T-helper 1 cell treated with Interleukin-12 subunit alpha and Interleukin-12 subunit beta and Interleukin-4 antibody, amounts not matched to agents 30 μg/mL and 1 μg/mL, for 36 hours (primary cell): ENCODE data around the gene CLASP1.
"Not testable (repeated sequence)": the region's sequence is repeated elsewhere in the genome, so short reads cannot be mapped to it uniquely, and the experiment has no call there.

Experiments used
- H3K27ac Mint-ChIP-seq: one replicate; pipeline ENCODE4 v1.8.0; 2021; ENCODE audit warnings: mild to moderate bottlenecking, mixed read lengths
- H3K27me3 Mint-ChIP-seq: one replicate; pipeline ENCODE4 v1.8.0; 2021; ENCODE audit warnings: low read depth, mixed read lengths
- H3K36me3 Mint-ChIP-seq: one replicate; pipeline ENCODE4 v1.8.0; 2021; ENCODE audit warnings: low read depth, mixed read lengths
- H3K4me1 Mint-ChIP-seq: one replicate; pipeline ENCODE4 v1.8.0; 2021; ENCODE audit warnings: low read depth, mixed read lengths
- H3K4me3 Mint-ChIP-seq: one replicate; pipeline ENCODE4 v1.8.0; 2021; ENCODE audit warnings: mild to moderate bottlenecking, moderate library complexity, mixed read lengths
- H3K9me3 Mint-ChIP-seq: one replicate; pipeline ENCODE4 v1.8.0; 2021; ENCODE audit warnings: mixed read lengths

The CLASP1 gene

DNA sequence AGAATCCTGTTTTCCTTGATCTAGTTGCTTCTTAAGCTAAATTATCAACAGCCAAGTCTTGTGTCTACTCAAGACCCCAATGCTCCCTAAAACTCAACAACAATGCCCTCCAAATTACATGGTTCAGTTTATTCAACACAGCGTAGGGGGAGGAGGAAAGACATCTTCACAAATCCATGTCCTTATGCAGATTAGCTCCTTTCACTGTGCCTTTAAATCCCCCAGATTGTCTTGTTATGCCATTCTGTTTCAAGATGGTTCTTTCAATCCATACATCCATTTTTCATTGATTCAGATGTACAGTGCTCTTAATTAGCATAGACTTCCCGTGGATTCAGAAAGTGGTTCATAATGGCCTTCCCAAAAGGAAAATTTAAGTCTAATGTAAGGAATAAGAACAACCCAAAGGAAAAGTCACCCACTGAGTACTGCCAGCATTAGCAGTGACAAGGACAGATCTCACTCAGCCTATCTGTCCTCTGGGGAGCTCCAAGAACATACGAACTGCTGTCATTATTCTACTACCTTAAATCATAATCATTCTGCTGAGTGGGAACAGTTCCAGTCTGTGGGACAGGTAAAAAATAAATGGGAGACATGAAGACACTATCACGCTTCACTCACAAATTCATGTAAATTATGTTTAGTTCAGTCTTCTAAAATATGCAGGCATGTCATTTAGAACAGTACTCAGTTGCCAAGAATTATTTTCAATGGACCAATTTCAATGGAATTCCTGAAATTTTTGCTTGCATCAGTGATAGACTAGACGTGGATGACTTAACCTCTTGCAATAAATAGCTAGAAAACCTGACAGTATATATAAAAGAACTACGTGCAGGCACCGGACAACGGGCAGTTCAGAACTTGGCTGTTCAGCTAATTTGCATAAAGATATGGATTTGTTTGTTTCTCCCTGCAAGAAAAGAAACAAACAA, 177.5 kb downstream of the CLASP1 start:
- H3K27ac Mint-ChIP-seq: peak overlapping the region; percentile 32
- H3K4me3 Mint-ChIP-seq: peak overlapping the region; percentile 5
- no peaks in the 10 kb centered on the region for H3K27me3 Mint-ChIP-seq
- H3K9me3 Mint-ChIP-seq: no peaks in the 10 kb centered on the region
- H3K4me1 Mint-ChIP-seq: peaks cover 26% of the 10 kb centered on the region
- H3K36me3 Mint-ChIP-seq: peaks cover 40% of the 10 kb centered on the region

DNA sequence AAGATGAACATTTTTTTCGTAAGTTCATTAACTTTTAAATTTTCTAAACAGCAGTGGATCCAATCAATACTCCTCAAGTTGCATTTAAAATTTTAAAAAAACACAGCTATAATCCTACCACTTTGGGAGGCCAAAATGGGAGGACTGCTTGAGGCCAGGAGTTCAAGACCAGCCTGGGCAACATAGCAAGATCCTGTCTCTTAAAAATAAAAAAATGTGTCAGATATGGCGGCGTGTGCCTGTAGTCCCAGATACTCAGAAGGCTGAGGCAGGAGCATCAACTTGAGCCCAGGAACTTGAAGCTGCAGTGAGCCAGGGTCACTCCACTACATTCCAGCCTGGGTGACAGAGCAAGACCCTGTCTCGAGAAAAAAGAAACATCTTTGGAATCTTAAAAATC, 178.3 kb downstream of the CLASP1 start:
- no peak overlapping the region for H3K4me3 Mint-ChIP-seq
- H3K27me3 Mint-ChIP-seq: no peaks in the 10 kb centered on the region
- H3K4me1 Mint-ChIP-seq: peaks cover 24% of the 10 kb centered on the region
- H3K36me3 Mint-ChIP-seq: peaks cover 41% of the 10 kb centered on the region
- H3K9me3 Mint-ChIP-seq: no peaks in the 10 kb centered on the region
- H3K27ac Mint-ChIP-seq: no peak overlapping the region

DNA sequence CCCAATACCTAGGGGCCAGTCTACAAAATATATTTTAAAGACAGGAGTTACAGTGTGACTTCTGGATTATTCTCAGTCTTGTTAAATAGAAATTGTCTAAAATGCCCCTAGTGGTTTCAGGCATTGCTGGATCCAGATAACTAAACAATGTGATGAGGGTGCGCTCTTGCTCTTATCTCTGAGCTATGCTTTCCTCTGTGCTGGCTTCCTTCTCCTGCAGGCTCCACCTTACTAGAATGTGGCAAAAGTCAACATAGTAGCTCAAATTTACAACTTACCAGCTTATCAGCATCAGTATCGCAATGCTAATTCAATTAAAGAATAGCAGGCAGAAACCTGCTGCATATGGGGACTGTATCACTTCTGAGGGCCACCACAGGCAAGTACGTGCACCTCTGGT, 179.9 kb downstream of the CLASP1 start:
- Mint-ChIP-seq H3K27ac (no peak overlapping the region), H3K36me3 (peaks cover 44% of the 10 kb centered on the region), H3K4me3 (no peak overlapping the region), H3K9me3 (no peaks in the 10 kb centered on the region), H3K27me3 (no peaks in the 10 kb centered on the region), H3K4me1 (peaks cover 21% of the 10 kb centered on the region)

DNA sequence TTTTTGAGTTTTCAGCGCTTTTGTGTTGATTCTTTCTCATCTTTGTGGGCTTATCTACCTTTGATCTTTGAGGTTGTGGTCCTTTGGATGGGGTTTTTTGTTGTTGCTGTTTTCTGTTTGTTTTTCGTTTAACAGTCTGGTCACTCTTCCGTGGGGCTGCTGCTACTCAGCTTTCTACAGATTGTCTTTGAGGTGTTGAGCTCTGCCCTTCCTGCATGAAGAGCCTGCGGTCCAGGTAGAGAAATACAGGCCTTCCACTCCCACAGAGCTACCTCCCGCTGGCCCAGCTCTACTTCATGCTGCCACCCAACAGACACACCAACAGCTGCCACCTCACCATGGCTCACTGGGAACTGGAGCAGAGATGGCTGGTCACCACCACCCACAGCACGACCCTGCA, 180.3 kb downstream of the CLASP1 start:
- no peak overlapping the region for H3K27ac Mint-ChIP-seq
- peaks cover 21% of the 10 kb centered on the region for H3K4me1 Mint-ChIP-seq
- no peak overlapping the region for H3K4me3 Mint-ChIP-seq
- no peaks in the 10 kb centered on the region for H3K9me3 Mint-ChIP-seq
- no peaks in the 10 kb centered on the region for H3K27me3 Mint-ChIP-seq
- peaks cover 44% of the 10 kb centered on the region for H3K36me3 Mint-ChIP-seq

DNA sequence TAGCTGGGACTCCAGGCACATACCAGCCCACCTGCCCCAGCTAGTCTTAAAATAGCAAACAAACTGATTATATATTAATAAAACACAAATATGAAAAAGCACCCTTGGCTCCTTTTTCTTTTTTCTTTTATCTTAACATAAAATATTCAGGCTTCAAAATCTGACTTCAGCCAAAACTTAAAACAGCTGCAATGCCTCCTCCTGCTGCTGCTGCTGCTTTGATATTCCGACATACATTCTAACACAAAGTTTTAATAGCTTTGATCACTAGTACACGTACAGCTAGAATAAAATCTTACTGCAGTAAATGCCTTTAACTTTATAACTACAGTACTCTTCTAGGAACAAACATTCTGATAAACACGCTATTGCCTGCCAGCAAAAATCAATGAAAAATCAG, 190.0 kb downstream of the CLASP1 start:
- H3K4me3 Mint-ChIP-seq: no peak overlapping the region
- H3K27me3 Mint-ChIP-seq: no peaks in the 10 kb centered on the region
- H3K9me3 Mint-ChIP-seq: no peaks in the 10 kb centered on the region
- no peaks in the 10 kb centered on the region for H3K4me1 Mint-ChIP-seq
- H3K36me3 Mint-ChIP-seq: peaks cover 32% of the 10 kb centered on the region
- H3K27ac Mint-ChIP-seq: no peak overlapping the region

DNA sequence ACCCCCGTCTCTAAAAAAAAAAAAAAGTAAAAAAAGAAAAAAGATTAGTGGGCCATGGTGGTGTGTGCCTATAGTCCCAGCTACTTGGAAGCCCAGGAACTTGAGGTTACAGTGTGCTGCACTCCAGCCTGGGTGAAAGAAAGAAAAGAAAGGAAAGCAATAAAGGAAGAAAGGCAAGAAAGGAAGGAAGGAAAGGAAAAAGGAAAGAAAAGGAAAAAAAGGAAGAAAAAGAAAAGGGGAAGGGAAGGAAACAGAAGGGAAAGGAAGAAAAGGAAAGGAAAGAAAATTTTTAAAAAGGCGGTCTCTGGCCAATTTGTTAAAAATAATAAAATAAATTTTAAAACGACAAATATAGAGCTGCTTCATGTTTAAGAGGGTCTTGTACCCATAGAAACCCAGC, 192.9 kb downstream of the CLASP1 start:
- H3K36me3 Mint-ChIP-seq: peaks cover 25% of the 10 kb centered on the region
- no peaks in the 10 kb centered on the region for H3K4me1 Mint-ChIP-seq
- H3K9me3 Mint-ChIP-seq: no peaks in the 10 kb centered on the region
- no peaks in the 10 kb centered on the region for H3K27me3 Mint-ChIP-seq
- no peak overlapping the region for H3K27ac Mint-ChIP-seq
- H3K4me3 Mint-ChIP-seq: no peak overlapping the region

DNA sequence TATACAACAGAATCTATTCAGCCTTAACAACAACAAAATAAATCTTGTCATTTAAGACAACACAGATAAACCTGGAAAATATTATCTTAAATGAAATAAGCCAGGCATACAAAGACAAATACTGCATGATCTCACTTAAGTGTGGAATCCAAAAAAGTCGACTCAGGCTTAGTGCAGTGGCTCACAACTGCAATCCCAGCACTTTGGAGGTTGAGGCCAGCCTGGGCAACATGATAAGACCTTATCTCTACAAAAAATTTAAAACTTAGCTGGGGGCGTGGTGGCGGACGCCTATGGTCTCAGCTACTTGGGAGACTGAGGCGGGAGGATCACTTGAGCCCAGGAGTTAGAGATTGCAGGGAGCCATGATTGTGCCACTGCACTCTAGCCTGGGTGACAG, 193.8 kb downstream of the CLASP1 start:
- Mint-ChIP-seq H3K4me3 (no peak overlapping the region), H3K27ac (no peak overlapping the region), H3K27me3 (no peaks in the 10 kb centered on the region), H3K9me3 (no peaks in the 10 kb centered on the region), H3K36me3 (peaks cover 31% of the 10 kb centered on the region), H3K4me1 (no peaks in the 10 kb centered on the region)

DNA sequence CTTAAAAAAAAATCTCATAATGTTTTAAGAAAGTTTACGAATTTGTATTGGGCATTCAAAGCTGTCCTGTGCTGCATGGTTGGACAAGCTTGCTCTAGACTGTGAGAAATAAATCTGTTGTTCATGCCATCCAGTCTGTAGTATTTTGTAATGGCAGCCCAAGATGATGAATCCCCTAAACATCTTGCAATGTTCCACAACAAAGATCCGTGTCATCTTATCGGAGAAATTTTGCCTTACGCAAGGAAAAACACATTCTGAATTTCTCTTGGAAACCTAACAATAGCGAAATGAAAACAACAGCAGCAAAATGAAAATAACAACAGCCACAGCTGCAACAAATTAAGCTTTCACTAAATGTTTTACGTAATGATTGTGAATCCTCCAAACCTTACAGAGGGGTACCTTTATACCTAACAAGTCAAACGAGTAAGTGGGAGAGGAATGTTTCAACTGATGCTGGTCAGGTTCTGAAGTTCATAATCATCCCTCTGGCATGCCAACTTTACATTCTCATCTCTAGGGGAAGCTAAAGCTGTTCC, 194.6 kb downstream of the CLASP1 start:
- H3K4me1 Mint-ChIP-seq: no peaks in the 10 kb centered on the region
- H3K36me3 Mint-ChIP-seq: peaks cover 30% of the 10 kb centered on the region
- no peaks in the 10 kb centered on the region for H3K27me3 Mint-ChIP-seq
- H3K4me3 Mint-ChIP-seq: no peak overlapping the region
- H3K9me3 Mint-ChIP-seq: no peaks in the 10 kb centered on the region
- no peak overlapping the region for H3K27ac Mint-ChIP-seq

DNA sequence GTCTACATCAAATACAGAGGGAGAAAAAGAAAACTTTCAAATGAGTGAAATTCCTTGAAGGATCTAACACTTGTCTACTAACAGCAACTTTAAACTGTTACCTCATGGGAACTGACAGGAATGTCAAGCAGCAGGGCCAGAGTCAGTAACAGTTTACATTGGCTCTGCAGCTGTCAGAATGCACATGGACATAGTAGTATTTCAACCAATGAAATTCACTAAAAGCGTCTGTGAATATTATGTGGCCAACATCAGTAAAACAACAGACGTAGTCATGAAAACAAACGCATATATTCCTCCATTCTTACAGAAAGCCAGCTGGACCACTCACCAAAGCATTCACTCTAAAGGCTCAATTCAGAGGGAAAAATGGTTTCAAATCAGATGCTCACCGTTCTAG, 197.9 kb downstream of the CLASP1 start:
- H3K4me3 Mint-ChIP-seq: no peak overlapping the region
- no peaks in the 10 kb centered on the region for H3K27me3 Mint-ChIP-seq
- no peak overlapping the region for H3K27ac Mint-ChIP-seq
- no peaks in the 10 kb centered on the region for H3K4me1 Mint-ChIP-seq
- H3K9me3 Mint-ChIP-seq: no peaks in the 10 kb centered on the region
- peaks cover 55% of the 10 kb centered on the region for H3K36me3 Mint-ChIP-seq

DNA sequence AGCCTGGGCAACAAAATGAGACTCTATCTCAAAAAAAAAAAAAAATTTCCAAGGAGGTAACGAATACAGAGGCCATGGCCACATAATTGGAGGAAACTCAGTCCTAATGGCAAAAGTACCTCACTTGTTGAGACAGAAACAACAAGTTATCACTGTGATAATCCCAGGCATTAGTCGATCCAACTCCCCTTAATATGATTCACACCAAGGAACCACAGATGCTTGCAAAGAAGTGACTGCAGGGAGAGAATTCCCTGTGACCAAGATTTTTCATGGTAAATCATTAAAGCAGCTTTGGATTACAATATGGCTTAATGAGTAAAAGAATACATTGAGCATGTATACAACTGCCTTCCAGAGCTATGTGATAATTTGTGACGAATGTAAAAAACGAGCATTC, 199.0 kb downstream of the CLASP1 start:
- H3K9me3 Mint-ChIP-seq: no peaks in the 10 kb centered on the region
- no peak overlapping the region for H3K4me3 Mint-ChIP-seq
- H3K36me3 Mint-ChIP-seq: peaks cover 55% of the 10 kb centered on the region
- no peaks in the 10 kb centered on the region for H3K27me3 Mint-ChIP-seq
- H3K27ac Mint-ChIP-seq: no peak overlapping the region
- no peaks in the 10 kb centered on the region for H3K4me1 Mint-ChIP-seq

DNA sequence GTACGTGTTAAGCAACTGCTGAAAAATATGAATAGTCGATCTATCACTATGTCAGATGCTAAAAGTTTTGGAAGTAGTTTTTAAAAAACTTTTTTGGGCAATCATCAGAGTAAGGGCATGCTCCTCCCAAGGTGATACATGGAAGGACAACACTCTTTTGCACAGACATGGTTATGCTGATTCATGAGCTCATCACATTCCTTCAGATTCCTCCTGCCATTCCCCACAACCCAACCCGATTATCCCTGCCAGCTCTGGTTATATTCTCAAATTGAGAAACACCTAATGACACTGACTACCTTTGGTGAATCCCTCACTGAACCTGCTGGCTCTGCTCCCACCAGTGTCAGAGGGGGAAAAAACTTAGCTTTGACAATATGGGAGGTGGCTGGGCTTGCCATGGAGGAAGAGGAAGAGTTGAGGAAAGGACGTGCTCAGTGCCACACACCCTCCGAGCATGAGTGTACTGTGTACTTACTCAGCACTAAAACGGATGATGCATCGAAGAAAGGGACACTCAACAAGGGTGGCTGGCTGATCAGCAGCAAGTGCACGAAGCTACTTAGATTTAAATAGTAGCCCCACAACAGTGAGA, 202.5 kb downstream of the CLASP1 start:
- peaks cover 70% of the 10 kb centered on the region for H3K36me3 Mint-ChIP-seq
- no peak overlapping the region for H3K27ac Mint-ChIP-seq
- no peaks in the 10 kb centered on the region for H3K27me3 Mint-ChIP-seq
- H3K9me3 Mint-ChIP-seq: no peaks in the 10 kb centered on the region
- no peak overlapping the region for H3K4me3 Mint-ChIP-seq
- H3K4me1 Mint-ChIP-seq: no peaks in the 10 kb centered on the region

DNA sequence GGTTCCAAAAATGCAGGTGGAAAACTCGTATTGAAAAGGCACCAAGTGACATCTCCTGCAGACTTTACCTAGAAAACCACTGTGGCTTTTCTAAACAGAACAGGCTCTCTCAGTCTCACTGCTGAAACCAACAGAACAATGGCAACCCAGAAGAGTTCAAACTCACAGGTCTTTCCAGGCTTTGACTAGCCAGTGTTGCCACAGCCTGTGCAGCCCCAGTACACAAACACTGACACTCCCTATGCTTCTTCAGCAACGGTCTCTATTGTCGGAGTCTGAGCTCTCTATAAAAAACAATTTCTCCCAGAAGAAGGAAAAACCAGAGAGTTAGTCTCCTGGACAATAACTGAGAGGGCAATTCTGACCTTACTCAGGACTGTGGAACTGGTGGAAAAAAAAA, 206.4 kb downstream of the CLASP1 start:
- H3K4me3 Mint-ChIP-seq: no peak overlapping the region
- H3K27me3 Mint-ChIP-seq: no peaks in the 10 kb centered on the region
- no peak overlapping the region for H3K27ac Mint-ChIP-seq
- H3K4me1 Mint-ChIP-seq: no peaks in the 10 kb centered on the region
- no peaks in the 10 kb centered on the region for H3K9me3 Mint-ChIP-seq
- H3K36me3 Mint-ChIP-seq: peaks cover 48% of the 10 kb centered on the region

DNA sequence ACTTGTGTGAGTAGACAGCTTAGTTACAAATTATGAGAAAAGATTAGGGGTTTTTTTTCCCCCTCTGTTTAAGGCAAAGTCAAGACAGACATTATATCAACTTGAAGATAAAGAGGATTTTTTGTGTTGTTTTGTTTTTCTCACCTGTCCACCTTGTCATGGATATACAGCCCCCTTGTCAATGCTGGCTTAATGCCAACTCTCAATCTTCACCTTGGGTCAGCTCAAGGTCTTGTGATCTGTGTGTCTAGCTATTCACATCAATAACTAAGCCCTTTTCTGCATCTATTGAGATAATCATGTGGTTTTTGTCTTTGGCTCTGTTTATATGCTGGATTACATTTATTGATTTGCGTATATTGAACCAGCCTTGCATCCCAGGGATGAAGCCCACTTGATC, 211.0 kb downstream of the CLASP1 start:
- not testable (repeated sequence) for H3K27ac Mint-ChIP-seq, H3K27me3 Mint-ChIP-seq, H3K4me3 Mint-ChIP-seq, H3K9me3 Mint-ChIP-seq, H3K4me1 Mint-ChIP-seq
- peaks cover 18% of the 10 kb centered on the region for H3K36me3 Mint-ChIP-seq

DNA sequence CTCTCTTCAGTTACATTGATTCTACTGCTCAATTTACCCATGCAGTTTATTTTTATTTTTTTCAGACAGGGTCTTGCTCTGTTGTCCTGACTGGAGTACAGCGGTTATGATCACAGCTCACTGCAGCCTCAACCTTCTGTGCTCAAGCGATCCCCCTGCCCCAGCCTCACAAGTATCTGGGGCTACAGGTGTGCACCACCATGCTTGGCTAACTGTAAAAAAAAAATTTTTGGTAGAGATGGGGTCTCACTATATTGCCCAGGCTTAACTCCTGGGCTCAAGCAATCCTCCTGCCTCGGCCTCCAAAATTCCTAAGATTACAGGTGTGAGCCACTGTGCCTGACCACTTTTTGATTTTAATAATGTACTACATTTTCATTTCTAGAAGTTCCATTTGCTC, 212.3 kb downstream of the CLASP1 start:
- Mint-ChIP-seq H3K9me3 (no peaks in the 10 kb centered on the region), H3K4me1 (peaks cover 2% of the 10 kb centered on the region), H3K4me3 (no peak overlapping the region), H3K27ac (no peak overlapping the region), H3K27me3 (no peaks in the 10 kb centered on the region), H3K36me3 (peaks cover 14% of the 10 kb centered on the region)

DNA sequence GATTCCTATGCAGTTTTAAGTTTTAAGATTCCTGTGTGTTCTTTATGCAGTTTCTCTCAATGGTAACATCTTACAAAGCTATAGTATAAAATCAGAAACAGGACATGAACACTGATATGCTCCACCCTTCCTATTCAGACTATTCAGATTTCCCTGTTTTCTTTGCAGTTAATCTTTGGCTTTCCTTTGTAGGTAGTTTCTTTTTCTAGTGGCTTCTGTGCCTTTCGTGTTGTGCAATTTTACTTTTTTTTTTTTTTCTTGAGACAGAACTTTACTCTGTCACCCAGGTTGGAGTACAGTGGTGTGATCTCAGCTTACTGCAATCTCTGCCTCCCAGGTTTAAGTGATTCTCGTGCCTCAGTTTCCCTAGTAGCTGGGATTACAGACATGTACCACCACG, 213.5 kb downstream of the CLASP1 start:
- H3K27ac Mint-ChIP-seq: no peak overlapping the region
- H3K4me3 Mint-ChIP-seq: no peak overlapping the region
- no peaks in the 10 kb centered on the region for H3K9me3 Mint-ChIP-seq
- H3K27me3 Mint-ChIP-seq: no peaks in the 10 kb centered on the region
- H3K4me1 Mint-ChIP-seq: peaks cover 2% of the 10 kb centered on the region
- peaks cover 14% of the 10 kb centered on the region for H3K36me3 Mint-ChIP-seq
